Measurements from ENCODE around the gene TNFRSF14. TPM values are rescaled to one million over a fixed set of nuclear protein-coding genes. Genes with fewer than 3 reads are reported as not detected.

TNFRSF14 gene
- total and polyA plus RNA-seq, 2 of the 13 experiments (the other 11 are each of a cell fraction or from before 2014, with no cell fraction given) = 11.9 to 49.9 TPM

DNA sequence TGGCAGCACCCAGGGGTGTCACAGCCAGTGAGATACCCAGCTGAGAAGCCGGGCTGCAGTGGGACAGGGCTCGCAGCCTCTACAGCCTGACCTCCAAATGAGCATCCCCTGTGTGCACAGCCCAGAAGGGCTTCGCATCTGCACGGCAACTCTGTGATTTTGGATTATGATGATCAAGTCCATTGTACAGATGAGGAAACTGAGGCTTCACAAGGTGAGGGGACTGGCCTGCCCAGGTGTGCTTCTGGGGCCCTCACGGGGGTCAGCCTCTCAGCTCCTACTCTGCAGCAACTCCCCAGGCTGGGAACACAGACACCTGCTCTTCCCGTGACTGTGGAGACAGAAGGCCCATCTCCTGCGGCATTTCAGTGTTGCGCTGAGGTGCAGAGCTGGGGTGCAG, 17.3 kb upstream of the TNFRSF14 start:
- no peak for ATAC-seq
- TF ChIP-seq ZNF629 (CRISPR knock-in tag; conservative IDR thresholded peaks at IDR 0.05) = peak; percentile 81
- TF ChIP-seq, protein P1, sequence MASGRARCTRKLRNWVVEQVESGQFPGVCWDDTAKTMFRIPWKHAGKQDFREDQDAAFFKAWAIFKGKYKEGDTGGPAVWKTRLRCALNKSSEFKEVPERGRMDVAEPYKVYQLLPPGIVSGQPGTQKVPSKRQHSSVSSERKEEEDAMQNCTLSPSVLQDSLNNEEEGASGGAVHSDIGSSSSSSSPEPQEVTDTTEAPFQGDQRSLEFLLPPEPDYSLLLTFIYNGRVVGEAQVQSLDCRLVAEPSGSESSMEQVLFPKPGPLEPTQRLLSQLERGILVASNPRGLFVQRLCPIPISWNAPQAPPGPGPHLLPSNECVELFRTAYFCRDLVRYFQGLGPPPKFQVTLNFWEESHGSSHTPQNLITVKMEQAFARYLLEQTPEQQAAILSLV (CRISPR knock-in tag; IDR thresholded peaks at IDR 0.05; ENCODE audit: borderline replicate concordance) = no peak
- Histone ChIP-seq H3K4me2 (ENCODE audit: low read depth, low read length) (no peak overlapping the region), H3K27me3 (ENCODE audit: control insufficient read depth in 1 of 2, insufficient read depth in 2 of 2, low read length in 2 of 2) (peaks cover 12 to 36% of the 10 kb centered on the region in 2 experiments; a peak in 4 of 5 replicates), H3K79me2 (ENCODE audit: insufficient read depth, low read length) (no peaks in the 10 kb centered on the region), H3K9ac (ENCODE audit: insufficient read depth, low read depth, low read length) (no peak overlapping the region), H3K27ac (ENCODE audit: extremely low read length, insufficient read depth, low read length) (no peak overlapping the region), H3K36me3 (replicated peaks in 1 of 2; ENCODE audit: control insufficient read depth in 1 of 2, insufficient read depth in 2 of 2, low read length in 2 of 2) (no peaks in the 10 kb centered on the region), H3K4me1 (ENCODE audit: insufficient read depth, low read length) (peaks cover 29% of the 10 kb centered on the region), H2AFZ (ENCODE audit: low read length) (no peak overlapping the region), H3K9me3 (ENCODE audit: low read length) (no peaks in the 10 kb centered on the region), H4K20me1 (ENCODE audit: insufficient read depth, low read length) (no peaks in the 10 kb centered on the region), H3K4me3 (replicated peaks in 1 of 3; ENCODE audit: insufficient read depth in 1 of 3, low read depth in 2 of 3, low read length in 3 of 3) (no peak overlapping the region)
- no peak for DNase-seq (ENCODE audit: low spot score)
- ChIA-PET POLR2A (interaction anchor here (1.1 kb wide), 1 partner anchor 13 kb away, joined by 4 read pairs; the partner anchor contains the start of gene PANK4), CTCF (ENCODE audit: low intra/inter-chr PET ratio, low total read pairs) (interaction anchor here (1.3 kb wide), 1 partner anchor 10 kb away, joined by 3 read pairs; no protein-coding TSS in a partner anchor)
- in situ Hi-C loops (cut with HindIII; ENCODE audit: extremely low pct_ligation_motif_present, low pct_unique_long_range_greater_than_20kb) (no loop called here), intact Hi-C loops (cut with micrococcal nuclease; ENCODE audit: unreplicated experiment) (no loop called here)
- WGBS (ENCODE audit: low lambda C conversion rate) = 60% methylated on average over 1 of the region's 8 CpGs
- no peak for FAIRE-seq
- no TSS peak for BruUV-seq (replicated peaks)

DNA sequence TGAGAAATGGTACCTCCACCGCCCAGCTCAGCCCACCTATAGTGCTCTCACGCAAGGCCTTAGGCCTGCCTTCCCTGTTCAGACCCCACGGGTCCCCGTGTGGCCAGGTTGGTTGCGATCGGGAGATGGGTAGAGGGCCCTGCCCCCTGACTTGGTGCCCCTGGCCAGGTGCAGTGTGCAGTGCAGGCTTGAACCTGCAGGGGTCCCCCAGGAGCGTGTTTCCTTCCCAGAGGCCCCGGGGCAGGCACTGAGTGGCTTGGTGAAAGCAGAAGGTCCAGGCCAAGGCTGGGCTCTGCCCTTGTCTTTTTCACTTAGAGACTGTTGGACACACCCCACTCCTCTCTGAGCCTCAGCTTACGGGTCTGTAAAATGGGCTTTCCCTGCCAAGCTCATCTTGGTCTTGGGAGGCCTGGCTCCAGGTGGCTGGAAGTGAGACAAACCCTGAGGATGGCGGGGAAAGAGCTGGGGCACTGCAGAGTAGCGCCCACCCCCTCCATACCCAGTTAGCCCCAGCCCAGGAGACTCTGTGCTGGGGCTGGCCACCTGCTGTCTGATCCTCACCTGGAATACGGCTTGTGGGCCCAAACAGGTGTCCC, 16.8 kb upstream of the TNFRSF14 start:
- no peak overlapping the region for H2AFZ ChIP-seq (ENCODE audit: low read length)
- 40% methylated on average over 6 of the region's 12 CpGs for WGBS (ENCODE audit: low lambda C conversion rate)
- ATAC-seq (peak; percentile 61), DNase-seq (ENCODE audit: low spot score) (no peak), FAIRE-seq (no peak)
- no peak overlapping the region for H3K4me2 ChIP-seq (ENCODE audit: low read depth, low read length)
- H3K27ac ChIP-seq (ENCODE audit: extremely low read length, insufficient read depth, low read length) = no peak overlapping the region
- in situ Hi-C loops (cut with HindIII; ENCODE audit: extremely low pct_ligation_motif_present, low pct_unique_long_range_greater_than_20kb) = no loop called here
- no peaks in the 10 kb centered on the region for H3K79me2 ChIP-seq (ENCODE audit: insufficient read depth, low read length)
- peaks cover 10 to 31% of the 10 kb centered on the region in 2 experiments; a peak in 4 of 5 replicates for H3K27me3 ChIP-seq (ENCODE audit: control insufficient read depth in 1 of 2, insufficient read depth in 2 of 2, low read length in 2 of 2)
- CTCF ChIA-PET (ENCODE audit: low intra/inter-chr PET ratio, low total read pairs) = interaction anchor here (1.3 kb wide), 1 partner anchor 9 kb away, joined by 3 read pairs; no protein-coding TSS in a partner anchor
- H3K4me3 ChIP-seq (replicated peaks in 1 of 3; ENCODE audit: insufficient read depth in 1 of 3, low read depth in 2 of 3, low read length in 3 of 3) = no peak overlapping the region
- no peaks in the 10 kb centered on the region for H4K20me1 ChIP-seq (ENCODE audit: insufficient read depth, low read length)
- H3K36me3 ChIP-seq (replicated peaks in 1 of 2; ENCODE audit: control insufficient read depth in 1 of 2, insufficient read depth in 2 of 2, low read length in 2 of 2) = no peaks in the 10 kb centered on the region
- no peak overlapping the region for H3K9ac ChIP-seq (ENCODE audit: insufficient read depth, low read depth, low read length)
- intact Hi-C loops (cut with micrococcal nuclease; ENCODE audit: unreplicated experiment) = no loop called here
- H3K4me1 ChIP-seq (ENCODE audit: insufficient read depth, low read length) = peaks cover 34% of the 10 kb centered on the region
- H3K9me3 ChIP-seq (ENCODE audit: low read length) = no peaks in the 10 kb centered on the region
- BruUV-seq (replicated peaks) = no TSS peak
- POLR2A ChIA-PET = interaction anchor here (1.1 kb wide), 1 partner anchor 13 kb away, joined by 4 read pairs; the partner anchor contains the start of gene PANK4
- TF ChIP-seq STAG1 (CRISPR knock-in tag; IDR thresholded peaks at IDR 0.05) (peak; percentile 41), IRF2 (CRISPR knock-in tag; IDR thresholded peaks at IDR 0.05) (no peak), ZNF12 (CRISPR knock-in tag; IDR thresholded peaks at IDR 0.05) (no peak), RELA (CRISPR knock-in tag; IDR thresholded peaks at IDR 0.05) (no peak), ATF7-NPFF (CRISPR knock-in tag; IDR thresholded peaks at IDR 0.05; ENCODE audit: low read depth) (no peak), SMC3 (IDR thresholded peaks at IDR 0.05; ENCODE audit: low read length) (0 out of 2 replicates have a peak, but pooled peaks have one; percentile 12), HNRNPL (IDR thresholded peaks at IDR 0.05; ENCODE audit: low read depth, low read length) (0 out of 2 replicates have a peak, but pooled peaks have one; percentile 66), ZNF629 (CRISPR knock-in tag; conservative IDR thresholded peaks at IDR 0.05) (peak; percentile 77), ZNF652 (CRISPR knock-in tag; IDR thresholded peaks at IDR 0.05; ENCODE audit: borderline replicate concordance, low read depth) (no peak), PITX1 (CRISPR knock-in tag; IDR thresholded peaks at IDR 0.05) (no peak), RNF2 (conservative IDR thresholded peaks at IDR 0.05; ENCODE audit: low read depth) (no peak)
- TF ChIP-seq, protein P2, sequence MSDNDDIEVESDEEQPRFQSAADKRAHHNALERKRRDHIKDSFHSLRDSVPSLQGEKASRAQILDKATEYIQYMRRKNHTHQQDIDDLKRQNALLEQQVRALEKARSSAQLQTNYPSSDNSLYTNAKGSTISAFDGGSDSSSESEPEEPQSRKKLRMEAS (IDR thresholded peaks at IDR 0.05) = no peak
- TF ChIP-seq, protein P3, sequence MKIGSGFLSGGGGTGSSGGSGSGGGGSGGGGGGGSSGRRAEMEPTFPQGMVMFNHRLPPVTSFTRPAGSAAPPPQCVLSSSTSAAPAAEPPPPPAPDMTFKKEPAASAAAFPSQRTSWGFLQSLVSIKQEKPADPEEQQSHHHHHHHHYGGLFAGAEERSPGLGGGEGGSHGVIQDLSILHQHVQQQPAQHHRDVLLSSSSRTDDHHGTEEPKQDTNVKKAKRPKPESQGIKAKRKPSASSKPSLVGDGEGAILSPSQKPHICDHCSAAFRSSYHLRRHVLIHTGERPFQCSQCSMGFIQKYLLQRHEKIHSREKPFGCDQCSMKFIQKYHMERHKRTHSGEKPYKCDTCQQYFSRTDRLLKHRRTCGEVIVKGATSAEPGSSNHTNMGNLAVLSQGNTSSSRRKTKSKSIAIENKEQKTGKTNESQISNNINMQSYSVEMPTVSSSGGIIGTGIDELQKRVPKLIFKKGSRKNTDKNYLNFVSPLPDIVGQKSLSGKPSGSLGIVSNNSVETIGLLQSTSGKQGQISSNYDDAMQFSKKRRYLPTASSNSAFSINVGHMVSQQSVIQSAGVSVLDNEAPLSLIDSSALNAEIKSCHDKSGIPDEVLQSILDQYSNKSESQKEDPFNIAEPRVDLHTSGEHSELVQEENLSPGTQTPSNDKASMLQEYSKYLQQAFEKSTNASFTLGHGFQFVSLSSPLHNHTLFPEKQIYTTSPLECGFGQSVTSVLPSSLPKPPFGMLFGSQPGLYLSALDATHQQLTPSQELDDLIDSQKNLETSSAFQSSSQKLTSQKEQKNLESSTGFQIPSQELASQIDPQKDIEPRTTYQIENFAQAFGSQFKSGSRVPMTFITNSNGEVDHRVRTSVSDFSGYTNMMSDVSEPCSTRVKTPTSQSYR (CRISPR knock-in tag; IDR thresholded peaks at IDR 0.05; ENCODE audit: borderline replicate concordance) = no peak

All from HepG2 (cell line).